CD14-positive monocyte (primary cell): ENCODE results near the gene PADI1. TPM values are rescaled to one million over a fixed set of nuclear protein-coding genes. Genes with fewer than 3 reads are reported as not detected.

ENCODE experiments used
- DNase-seq, 3 donors: peaks; one replicate each; pipeline ENCODE4 v3.0.0-alpha.2; 2011 to 2022
- H2AFZ ChIP-seq: 2 replicates; pipeline ENCODE4 v1.6.0; 2012; ENCODE audit warnings: mild to moderate bottlenecking, low read depth, low read length, inconsistent platforms; ENCODE audit not compliant: insufficient read depth, poor library complexity, severe bottlenecking
- H3K27ac ChIP-seq, 2 donors: 1 replicate in 1 of 2; 2 replicates in 1 of 2; pipeline ENCODE4 v1.5.1; 2012 to 2013; ENCODE audit warnings: low read length in 2 of 2, control low read depth in 1 of 2, inconsistent platforms in 1 of 2, low read depth in 1 of 2, mild to moderate bottlenecking in 1 of 2
- H3K27me3 ChIP-seq, 2 donors: one replicate each; pipeline versions ENCODE4 v1.6.0 to v1.6.1; 2011 to 2013; ENCODE audit warnings: low read length in 2 of 2; ENCODE audit not compliant: control insufficient read depth in 2 of 2, insufficient read depth in 2 of 2
- H3K36me3 ChIP-seq, 2 donors: replicated peaks in 1 of 2; 1 replicate in 1 of 2; 2 replicates in 1 of 2; pipeline versions ENCODE4 v1.5.1 to v1.6.1; 2012 to 2013; ENCODE audit warnings: low read length in 2 of 2, control low read depth in 1 of 2, inconsistent platforms in 1 of 2, mild to moderate bottlenecking in 1 of 2; ENCODE audit not compliant: insufficient read depth in 2 of 2, control insufficient read depth in 1 of 2
- H3K4me1 ChIP-seq, 2 donors: 1 replicate in 1 of 2; 2 replicates in 1 of 2; pipeline versions ENCODE4 v1.5.1 to v1.6.1; 2012 to 2013; ENCODE audit warnings: low read length in 2 of 2, control low read depth in 1 of 2, inconsistent platforms in 1 of 2, mild to moderate bottlenecking in 1 of 2, moderate library complexity in 1 of 2; ENCODE audit not compliant: insufficient read depth in 2 of 2, control insufficient read depth in 1 of 2
- H3K4me2 ChIP-seq: replicated peaks from 2 replicates; pipeline ENCODE3; 2012; ENCODE audit warnings: low read length, moderate library complexity, mild to moderate bottlenecking; ENCODE audit not compliant: poor library complexity, severe bottlenecking; ENCODE audit errors: extremely low read depth
- H3K4me3 ChIP-seq, 3 experiments: fragments of 200-600 bp in 1 of 3; sonication (generic) in 1 of 3; replicated peaks in 1 of 3; 1 replicate in 2 of 3; 2 replicates in 1 of 3; pipeline ENCODE4 v1.5.1; 2011 to 2013; ENCODE audit warnings: low read length in 3 of 3, mild to moderate bottlenecking in 3 of 3, control low read depth in 2 of 3, low read depth in 2 of 3, inconsistent platforms in 1 of 3, moderate library complexity in 1 of 3
- H3K79me2 ChIP-seq: 2 replicates; pipeline ENCODE4 v1.6.0; 2012; ENCODE audit warnings: mild to moderate bottlenecking, control low read depth, inconsistent platforms, low read length, moderate library complexity; ENCODE audit not compliant: insufficient read depth
- H3K9ac ChIP-seq: 2 replicates; pipeline ENCODE4 v1.6.0; 2017; ENCODE audit warnings: low read length, mild to moderate bottlenecking; ENCODE audit not compliant: insufficient read depth, poor library complexity, severe bottlenecking
- H3K9me3 ChIP-seq, 2 donors: replicated peaks in 1 of 2; 1 replicate in 1 of 2; 2 replicates in 1 of 2; pipeline versions ENCODE4 v1.5.1 to v1.6.1; 2012 to 2013; ENCODE audit warnings: low read length in 2 of 2, control low read depth in 1 of 2; ENCODE audit not compliant: control insufficient read depth in 1 of 2, insufficient read depth in 1 of 2
- H4K20me1 ChIP-seq: 2 replicates; pipeline ENCODE4 v1.6.0; 2012; ENCODE audit warnings: mild to moderate bottlenecking, low read length, control low read depth, moderate library complexity; ENCODE audit not compliant: insufficient read depth
- H3K27ac Mint-ChIP-seq, 7 donors: one replicate each; pipeline ENCODE4 v1.8.0; 2020; ENCODE audit warnings: mild to moderate bottlenecking in 7 of 7, mixed read lengths in 7 of 7, moderate library complexity in 6 of 7, inconsistent platforms in 2 of 7
- H3K27me3 Mint-ChIP-seq, 3 donors: one replicate each; pipeline ENCODE4 v1.8.0; 2021 to 2022; ENCODE audit warnings: low read depth in 3 of 3, mild to moderate bottlenecking in 3 of 3, mixed read lengths in 3 of 3, moderate library complexity in 3 of 3, inconsistent platforms in 1 of 3
- H3K36me3 Mint-ChIP-seq, 2 donors: one replicate each; pipeline ENCODE4 v1.8.0; 2020; ENCODE audit warnings: mixed read lengths in 2 of 2, inconsistent platforms in 1 of 2, mild to moderate bottlenecking in 1 of 2
- H3K4me1 Mint-ChIP-seq: one replicate; pipeline ENCODE4 v1.8.0; 2020; ENCODE audit warnings: mild to moderate bottlenecking, mixed read lengths
- H3K4me3 Mint-ChIP-seq, 2 donors: one replicate each; pipeline ENCODE4 v1.8.0; 2020; ENCODE audit warnings: mild to moderate bottlenecking in 2 of 2, mixed read lengths in 2 of 2, moderate library complexity in 1 of 2
- H3K9me3 Mint-ChIP-seq, 7 donors: one replicate each; pipeline ENCODE4 v1.8.0; 2020 to 2022; ENCODE audit warnings: mixed read lengths in 7 of 7, mild to moderate bottlenecking in 6 of 7, moderate library complexity in 6 of 7, inconsistent platforms in 2 of 7
- WGBS: methylation state at CpG from one replicate; pipeline ENCODE4 v1.1.5; 2013; ENCODE audit warnings: missing lambda C conversion rate; ENCODE audit not compliant: insufficient coverage; 5-methylcytosine and 5-hydroxymethylcytosine counted together
- intact Hi-C, 2 donors: fragments of 100-400 bp; cut with micrococcal nuclease; formaldehyde crosslinking; loops; one replicate each; pipeline versions ENCODE4 v1.15.0 to v1.15.1; 2023
- polyA plus RNA-seq, 3 donors: library from polyadenylated mRNA; depleted of rRNA in 1 of 3; unstranded in 2 of 3; stranded (reverse) in 1 of 3; fragments of 300-500 nt in 2 of 3; fragments of >200 nt in 1 of 3; fragmentation: Illumina TruSeq in 2 of 3; gene quantifications; 1 replicate in 2 of 3; 2 replicates in 1 of 3; pipeline ENCODE4 v1.2.3, GENCODE V29; 2012 to 2021
- TF ChIP-seq, protein P1 (sequence below): fragments of 200-600 bp; IDR thresholded peaks from one replicate; pipeline ENCODE4 v1.8.0; 2022; ENCODE audit warnings: antibody characterized with exemption, mild to moderate bottlenecking

The PADI1 gene
- polyA plus RNA-seq, 3 donors = not detected

DNA sequence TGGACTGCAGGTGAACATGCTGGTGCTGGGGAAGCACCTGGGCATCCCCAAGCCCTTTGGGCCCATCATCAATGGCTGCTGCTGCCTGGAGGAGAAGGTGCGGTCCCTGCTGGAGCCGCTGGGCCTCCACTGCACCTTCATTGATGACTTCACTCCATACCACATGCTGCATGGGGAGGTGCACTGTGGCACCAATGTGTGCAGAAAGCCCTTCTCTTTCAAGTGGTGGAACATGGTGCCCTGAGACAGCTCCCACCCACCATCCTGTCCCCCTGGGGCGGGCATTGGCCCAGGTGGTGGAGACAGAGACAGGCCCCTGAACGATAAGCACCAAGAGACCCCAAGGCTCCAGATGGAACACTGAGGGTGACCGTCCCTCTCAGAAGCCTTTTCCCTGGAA lies 77.9 kb downstream of the PADI1 start:
- Histone ChIP-seq H3K4me1 (peaks cover 77 to 78% of the 10 kb centered on the region in 2 donors), H3K27ac (peak overlapping the region; percentile 62 to 65), H3K36me3 (no peaks in the 10 kb centered on the region), H3K9me3 (no peaks in the 10 kb centered on the region), H3K79me2 (no peaks in the 10 kb centered on the region), H3K27me3 (no peaks in the 10 kb centered on the region), H2AFZ (peak overlapping the region; percentile 3), H4K20me1 (no peaks in the 10 kb centered on the region), H3K4me2 (peak overlapping the region; percentile 67), H3K9ac (no peak overlapping the region), H3K4me3 (peak overlapping the region in 1 of 3 experiments; percentile 60)
- Mint-ChIP-seq H3K4me1 (peaks cover 88% of the 10 kb centered on the region), H3K4me3 (no peak overlapping the region), H3K9me3 (peaks cover 0 to 4% (median 0%) of the 10 kb centered on the region in 7 donors), H3K27ac (peak overlapping the region; percentile 82 to 98 (median 95)), H3K36me3 (peaks cover 0 to 2% of the 10 kb centered on the region in 2 donors), H3K27me3 (peaks cover 0 to 4% (median 0%) of the 10 kb centered on the region in 3 donors)
- 90% methylated on average over 2 of the region's 5 CpGs for WGBS
- intact Hi-C loops = loop anchor here in 1 of 2 donors (5.0 kb wide), 1 partner anchor 34 kb away; no protein-coding TSS in a partner anchor
- TF ChIP-seq, protein P1, sequence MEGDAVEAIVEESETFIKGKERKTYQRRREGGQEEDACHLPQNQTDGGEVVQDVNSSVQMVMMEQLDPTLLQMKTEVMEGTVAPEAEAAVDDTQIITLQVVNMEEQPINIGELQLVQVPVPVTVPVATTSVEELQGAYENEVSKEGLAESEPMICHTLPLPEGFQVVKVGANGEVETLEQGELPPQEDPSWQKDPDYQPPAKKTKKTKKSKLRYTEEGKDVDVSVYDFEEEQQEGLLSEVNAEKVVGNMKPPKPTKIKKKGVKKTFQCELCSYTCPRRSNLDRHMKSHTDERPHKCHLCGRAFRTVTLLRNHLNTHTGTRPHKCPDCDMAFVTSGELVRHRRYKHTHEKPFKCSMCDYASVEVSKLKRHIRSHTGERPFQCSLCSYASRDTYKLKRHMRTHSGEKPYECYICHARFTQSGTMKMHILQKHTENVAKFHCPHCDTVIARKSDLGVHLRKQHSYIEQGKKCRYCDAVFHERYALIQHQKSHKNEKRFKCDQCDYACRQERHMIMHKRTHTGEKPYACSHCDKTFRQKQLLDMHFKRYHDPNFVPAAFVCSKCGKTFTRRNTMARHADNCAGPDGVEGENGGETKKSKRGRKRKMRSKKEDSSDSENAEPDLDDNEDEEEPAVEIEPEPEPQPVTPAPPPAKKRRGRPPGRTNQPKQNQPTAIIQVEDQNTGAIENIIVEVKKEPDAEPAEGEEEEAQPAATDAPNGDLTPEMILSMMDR = no peak
- no peak for DNase-seq

DNA sequence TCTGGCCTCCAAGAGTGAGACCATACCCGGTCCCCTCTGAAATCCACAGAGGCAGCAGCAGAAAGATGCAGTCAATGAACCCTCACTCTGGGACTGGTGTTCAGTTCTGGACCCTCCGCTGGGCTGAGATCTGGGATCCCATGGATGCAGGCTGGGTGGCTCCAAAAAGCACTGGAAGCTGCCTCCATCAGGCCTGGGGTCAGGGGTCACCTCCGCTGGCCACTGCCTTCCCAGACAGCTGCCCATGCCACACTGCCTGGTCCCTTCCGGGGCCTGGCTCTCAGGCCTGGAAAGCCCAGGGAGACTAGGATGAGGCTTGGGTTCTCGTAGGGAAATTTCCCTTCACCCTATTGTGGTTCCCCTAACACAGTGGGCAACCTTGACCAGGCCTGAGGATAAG lies 81.7 kb downstream of the PADI1 start:
- H4K20me1 ChIP-seq = no peaks in the 10 kb centered on the region
- DNase-seq = no peak
- no peaks in the 10 kb centered on the region for H3K9me3 ChIP-seq
- H3K9ac ChIP-seq = no peak overlapping the region
- peak overlapping the region; percentile 73 to 93 (median 89) for H3K27ac Mint-ChIP-seq
- no peaks in the 10 kb centered on the region for H3K36me3 ChIP-seq
- peak overlapping the region in 1 of 3 experiments; percentile 35 for H3K4me3 ChIP-seq
- WGBS = 85% methylated on average over 5 of the region's 5 CpGs
- no peaks in the 10 kb centered on the region for H3K27me3 ChIP-seq
- peaks cover 0 to 4% (median 0%) of the 10 kb centered on the region in 3 donors for H3K27me3 Mint-ChIP-seq
- H3K79me2 ChIP-seq = no peaks in the 10 kb centered on the region
- TF ChIP-seq, protein P1 = no peak
- intact Hi-C loops = no loop called here
- H3K36me3 Mint-ChIP-seq = peaks cover 0 to 2% of the 10 kb centered on the region in 2 donors
- H3K27ac ChIP-seq = peak overlapping the region; percentile 67 to 75
- H2AFZ ChIP-seq = no peak overlapping the region
- peak overlapping the region; percentile 66 for H3K4me2 ChIP-seq
- peaks cover 72% of the 10 kb centered on the region for H3K4me1 Mint-ChIP-seq
- H3K4me1 ChIP-seq = peaks cover 67 to 69% of the 10 kb centered on the region in 2 donors
- no peak overlapping the region for H3K4me3 Mint-ChIP-seq
- H3K9me3 Mint-ChIP-seq = peaks cover 0 to 3% (median 0%) of the 10 kb centered on the region in 7 donors
